Endothelial cell of umbilical vein (primary cell): ENCODE data around the gene TERT. TPM values are rescaled to one million over a fixed set of nuclear protein-coding genes. Genes with fewer than 3 reads are reported as not detected.

ENCODE experiments used
- BruUV-seq: library from RNA; stranded (reverse); fragments of 400-500 nt; replicated peaks from 2 replicates; lab custom pipeline; 2021; lab: Mats Ljungman, UMichigan
- CTCF ChIA-PET: fragments of 300-600, 350-600 bp; sonication (Branson Sonifier 250); formaldehyde crosslinking; loops from one replicate; lab custom pipeline; 2021; ENCODE audit warnings: antibody characterized with exemption, inconsistent platforms; lab: Charles Lee
- POLR2A ChIA-PET: fragments of 300-600, 350-600 bp; sonication (Branson Sonifier 250); formaldehyde crosslinking; loops from one replicate; lab custom pipeline; 2021; ENCODE audit warnings: antibody characterized with exemption, inconsistent platforms; lab: Charles Lee
- DNase-seq: peaks from one replicate; pipeline ENCODE4 v3.0.0-alpha.2; 2011; ENCODE audit warnings: low read depth, low spot score
- FAIRE-seq: peaks from 2 replicates; lab custom pipeline; 2011; peaks lifted over from hg19 to GRCh38; lab: Jason Lieb, UNC
- H2AFZ ChIP-seq: 2 replicates; pipeline ENCODE4 v1.6.0; 2012; ENCODE audit warnings: low read depth, low read length, control low read depth, inconsistent platforms
- H3K27ac ChIP-seq: 2 replicates; pipeline ENCODE4 v1.5.1; 2011; ENCODE audit warnings: low read depth, mild to moderate bottlenecking, control low read depth, low read length, moderate library complexity; ENCODE audit not compliant: insufficient read depth
- H3K27me3 ChIP-seq, 2 experiments: 2 replicates each; pipeline versions ENCODE4 v1.6.0 to v1.6.1; 2011; ENCODE audit warnings: low read length in 2 of 2, mixed read lengths in 1 of 2; ENCODE audit not compliant: control insufficient read depth in 2 of 2, insufficient read depth in 2 of 2
- H3K36me3 ChIP-seq, 2 experiments: 2 replicates in 1 of 2; 3 replicates in 1 of 2; pipeline ENCODE4 v1.5.1; 2011; ENCODE audit warnings: low read length in 2 of 2, mild to moderate bottlenecking in 1 of 2, moderate library complexity in 1 of 2; ENCODE audit not compliant: control insufficient read depth in 2 of 2, insufficient read depth in 2 of 2; ENCODE audit errors: extremely low read depth in 1 of 2
- H3K4me1 ChIP-seq: 3 replicates; pipeline ENCODE4 v1.5.1; 2011; ENCODE audit warnings: mild to moderate bottlenecking, low read length; ENCODE audit not compliant: control insufficient read depth, insufficient read depth; ENCODE audit errors: extremely low read depth
- H3K4me2 ChIP-seq: 2 replicates; pipeline ENCODE4 v1.6.1; 2011; ENCODE audit warnings: low read length, control low read depth, mixed read lengths; ENCODE audit not compliant: insufficient read depth
- H3K4me3 ChIP-seq, 3 experiments: fragments of 200-600 bp in 1 of 3; sonication (generic), shearing (Covaris generic) in 1 of 3; replicated peaks in 1 of 3; 2 replicates each; pipeline ENCODE4 v1.5.1; 2011 to 2016; ENCODE audit warnings: control low read depth in 3 of 3, low read length in 3 of 3, mild to moderate bottlenecking in 2 of 3, inconsistent platforms in 1 of 3, low read depth in 1 of 3, moderate library complexity in 1 of 3; ENCODE audit not compliant: insufficient read depth in 1 of 3
- H3K79me2 ChIP-seq: 2 replicates; pipeline ENCODE4 v1.6.0; 2012; ENCODE audit warnings: low read length, inconsistent platforms; ENCODE audit not compliant: control insufficient read depth, insufficient read depth
- H3K9ac ChIP-seq: replicated peaks from 2 replicates; pipeline ENCODE3; 2011; ENCODE audit warnings: low read length, control low read depth; ENCODE audit not compliant: insufficient read depth; ENCODE audit errors: extremely low read depth
- H3K9me1 ChIP-seq: replicated peaks from 3 replicates; pipeline ENCODE4 v1.6.0; 2011; ENCODE audit warnings: mild to moderate bottlenecking, low read length; ENCODE audit not compliant: control insufficient read depth, insufficient read depth; ENCODE audit errors: extremely low read depth
- H3K9me3 ChIP-seq: replicated peaks from 2 replicates; pipeline ENCODE4 v1.5.1; 2012; ENCODE audit warnings: low read length, inconsistent platforms; ENCODE audit not compliant: control insufficient read depth, insufficient read depth
- H4K20me1 ChIP-seq: replicated peaks from 2 replicates; pipeline ENCODE3; 2011; ENCODE audit warnings: mild to moderate bottlenecking, low read length; ENCODE audit not compliant: control insufficient read depth, insufficient read depth; ENCODE audit errors: extremely low read depth
- CTCF ChIP-seq, 2 donors: IDR thresholded peaks; 1 replicate in 1 of 2; 2 replicates in 1 of 2; pipeline ENCODE4 v1.5.1; 2011; ENCODE audit warnings: low read length in 2 of 2, mild to moderate bottlenecking in 2 of 2, moderate library complexity in 2 of 2, control low read depth in 1 of 2, inconsistent platforms in 1 of 2, low read depth in 1 of 2; ENCODE audit not compliant: insufficient read depth in 1 of 2; ENCODE audit errors: extremely low read depth in 1 of 2
- EZH2 ChIP-seq: IDR thresholded peaks from 2 replicates; pipeline ENCODE4 v1.6.1; 2012; ENCODE audit warnings: borderline replicate concordance, low read depth, mild to moderate bottlenecking, moderate library complexity, low read length, inconsistent platforms; ENCODE audit not compliant: severe bottlenecking
- FOS ChIP-seq: IDR thresholded peaks from 2 replicates; pipeline ENCODE4 v1.6.1; 2011; ENCODE audit warnings: mild to moderate bottlenecking, low read length, moderate library complexity, borderline replicate concordance; ENCODE audit not compliant: insufficient read depth
- GATA2 ChIP-seq: IDR thresholded peaks from 2 replicates; pipeline ENCODE4 v1.7.0; 2011; ENCODE audit warnings: low read depth, mild to moderate bottlenecking, moderate library complexity, mixed read lengths, low read length; ENCODE audit not compliant: insufficient read length, insufficient read depth
- JUN ChIP-seq: IDR thresholded peaks from 2 replicates; pipeline ENCODE4 v1.6.1; 2011; ENCODE audit warnings: borderline replicate concordance, low read depth; ENCODE audit not compliant: insufficient read length, insufficient read depth
- MYC ChIP-seq: IDR thresholded peaks from one replicate; pipeline ENCODE4 v1.6.1; 2011; ENCODE audit warnings: mild to moderate bottlenecking, low read depth, low read length
- POLR2A ChIP-seq: IDR thresholded peaks from 2 replicates; pipeline ENCODE4 v1.6.1; 2012; ENCODE audit warnings: low read depth, mild to moderate bottlenecking, control low read depth, low read length
- POLR2AphosphoS5 ChIP-seq: IDR thresholded peaks from 2 replicates; pipeline ENCODE4 v1.6.1; 2012; ENCODE audit warnings: low read depth, mild to moderate bottlenecking, control low read depth, low read length, moderate library complexity; ENCODE audit not compliant: insufficient read depth
- dilution Hi-C: fragments of 300-500 bp; cut with MboI; formaldehyde crosslinking; loops from one replicate; pipeline ENCODE4 v1.15.0; 2019; ENCODE audit warnings: low sequenced_read_pairs; ENCODE audit not compliant: extremely low pct_ligation_motif_present
- intact Hi-C: fragments of 100-400 bp; cut with micrococcal nuclease; formaldehyde crosslinking; loops from one replicate; pipeline ENCODE4 v1.10.0; 2022
- polyA plus RNA-seq, 4 experiments: library from polyadenylated mRNA; depleted of rRNA in 3 of 4; stranded (reverse) in 3 of 4; unstranded in 1 of 4; fragments of >200 nt; gene quantifications; 2 replicates each; pipeline versions ENCODE4 v1.2.1 to v1.2.3, GENCODE V29; 2011 to 2012; ENCODE audit warnings: missing spikeins in 1 of 4
- total RNA-seq: library from RNA; stranded (reverse); gene quantifications from 2 replicates; pipeline ENCODE4 v1.2.3, GENCODE V29; 2021
- TF ChIP-seq, protein P1 (sequence below): IDR thresholded peaks from 2 replicates; pipeline ENCODE4 v1.6.1; 2011; ENCODE audit not compliant: insufficient read depth, insufficient read length

Gene TERT
- total and polyA plus RNA-seq, 2 donors (not counting 3 experiments of a cell fraction or from before 2014, with no cell fraction given) = 0.04 TPM; not detected in 1

- Histone ChIP-seq H3K4me2 (no peak overlapping the region), H3K9ac (no peak overlapping the region), H3K27ac (no peak overlapping the region), H4K20me1 (no peaks in the 10 kb centered on the region), H3K4me3 (no peak overlapping the region), H3K36me3 (peaks cover 4 to 45% of the 10 kb centered on the region in 2 experiments), H3K79me2 (no peaks in the 10 kb centered on the region), H3K9me3 (no peaks in the 10 kb centered on the region), H3K9me1 (no peaks in the 10 kb centered on the region), H2AFZ (no peak overlapping the region), H3K4me1 (no peaks in the 10 kb centered on the region), H3K27me3 (no peaks in the 10 kb centered on the region)
- no peak for FAIRE-seq
- no peak for TF ChIP-seq MYC
- TF ChIP-seq GATA2 = no peak
- no peak for TF ChIP-seq CTCF (IDR thresholded peaks at IDR 0.05; ENCODE audit: extremely low read depth in 1 of 2, insufficient read depth in 1 of 2, low read depth in 1 of 2, low read length in 2 of 2)
- TF ChIP-seq FOS = no peak
- TF ChIP-seq POLR2AphosphoS5 = no peak
- TF ChIP-seq, protein P1, sequence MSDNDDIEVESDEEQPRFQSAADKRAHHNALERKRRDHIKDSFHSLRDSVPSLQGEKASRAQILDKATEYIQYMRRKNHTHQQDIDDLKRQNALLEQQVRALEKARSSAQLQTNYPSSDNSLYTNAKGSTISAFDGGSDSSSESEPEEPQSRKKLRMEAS = no peak
- no peak for TF ChIP-seq POLR2A
- no peak for TF ChIP-seq EZH2
- TF ChIP-seq JUN = no peak
- intact Hi-C loops = no loop called here
- no peak for DNase-seq
- ChIA-PET POLR2A (no interaction called here), CTCF (interaction anchor here (0.6 kb wide), 1 partner anchor 15 kb away, joined by 3 read pairs; no protein-coding TSS in a partner anchor)
- dilution Hi-C loops = no loop called here
- no TSS peak for BruUV-seq
These were observed 36.3 kb upstream of the TERT start for GRCh38 chr5:1330847-1331831.
